HG03571 (cell line): ENCODE measurements around the gene KDM4D.
"Not testable (repeated sequence)": the region's sequence is repeated elsewhere in the genome, so short reads cannot be mapped to it uniquely, and the experiment has no call there.

Experiments
- ATAC-seq: cut with Tn5 transposase; IDR thresholded peaks from one replicate; pipeline ENCODE4 v1.9.1; 2021; ENCODE audit not compliant: unreplicated experiment

Gene KDM4D

GRCh38 chr11:95025594-95025993 lies 52.1 kb downstream of the KDM4D start:
- not testable (repeated sequence) for ATAC-seq

- no peak for ATAC-seq
Measured at GRCh38 chr11:95028357-95028756, 54.8 kb downstream of the KDM4D start.

- no peak for ATAC-seq
Measured at GRCh38 chr11:95033051-95033450, 59.5 kb downstream of the KDM4D start.

GRCh38 chr11:95035316-95035715 lies 61.8 kb downstream of the KDM4D start:
- no peak for ATAC-seq

GRCh38 chr11:95037356-95038035 lies 64.0 kb downstream of the KDM4D start:
- not testable (repeated sequence) for ATAC-seq

GRCh38 chr11:95042239-95042638 lies 68.7 kb downstream of the KDM4D start:
- ATAC-seq: no peak

GRCh38 chr11:95042906-95043305 lies 69.4 kb downstream of the KDM4D start:
- ATAC-seq: no peak

GRCh38 chr11:95044010-95044409 lies 70.5 kb downstream of the KDM4D start:
- no peak for ATAC-seq

- no peak for ATAC-seq
Measured at GRCh38 chr11:95045812-95046211, 72.3 kb downstream of the KDM4D start.
